T-helper 2 cell (primary cell): ENCODE results near the gene COL19A1.
A peak's percentile ranks its signal among the peaks of the same experiment; 100 is the strongest.

ENCODE experiments used
- DNase-seq, 5 experiments: peaks; one replicate each; pipeline versions ENCODE4 v3.0.0 to v3.0.0-alpha.2; 2012 to 2022

The COL19A1 gene

DNA sequence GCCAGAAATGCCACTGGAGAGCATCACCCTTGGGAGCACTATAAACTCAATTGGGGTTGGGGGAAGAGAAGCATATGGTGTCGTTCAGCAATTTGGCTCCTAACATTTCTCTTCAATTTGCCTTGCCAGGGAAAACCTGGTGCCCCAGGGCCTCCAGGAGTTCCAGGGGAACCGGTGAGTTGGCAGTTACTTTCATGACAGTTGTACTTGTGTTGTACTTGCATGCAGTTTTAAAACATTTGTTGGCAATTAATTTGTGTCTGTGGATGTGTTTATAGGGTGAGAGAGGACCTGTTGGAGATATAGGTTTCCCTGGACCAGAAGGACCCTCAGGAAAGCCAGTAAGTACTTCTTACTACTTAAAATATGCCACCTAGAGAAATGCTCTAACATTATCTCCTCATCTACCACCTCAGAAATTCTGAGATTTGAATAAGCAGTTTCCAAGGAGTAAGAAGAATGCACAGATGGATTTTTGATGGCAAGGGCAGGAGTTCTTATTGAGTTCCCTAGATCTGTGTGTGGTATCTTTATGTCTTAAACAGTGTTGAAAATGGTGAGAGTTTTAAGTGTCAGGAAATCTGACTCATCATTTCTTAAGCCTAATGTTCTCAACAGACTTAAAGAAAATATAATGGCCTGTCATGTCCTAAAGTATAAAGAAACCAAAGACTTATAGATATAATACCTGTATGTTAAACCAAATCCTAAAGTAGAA, 314.0 kb downstream of the COL19A1 start:
- no peak for DNase-seq

DNA sequence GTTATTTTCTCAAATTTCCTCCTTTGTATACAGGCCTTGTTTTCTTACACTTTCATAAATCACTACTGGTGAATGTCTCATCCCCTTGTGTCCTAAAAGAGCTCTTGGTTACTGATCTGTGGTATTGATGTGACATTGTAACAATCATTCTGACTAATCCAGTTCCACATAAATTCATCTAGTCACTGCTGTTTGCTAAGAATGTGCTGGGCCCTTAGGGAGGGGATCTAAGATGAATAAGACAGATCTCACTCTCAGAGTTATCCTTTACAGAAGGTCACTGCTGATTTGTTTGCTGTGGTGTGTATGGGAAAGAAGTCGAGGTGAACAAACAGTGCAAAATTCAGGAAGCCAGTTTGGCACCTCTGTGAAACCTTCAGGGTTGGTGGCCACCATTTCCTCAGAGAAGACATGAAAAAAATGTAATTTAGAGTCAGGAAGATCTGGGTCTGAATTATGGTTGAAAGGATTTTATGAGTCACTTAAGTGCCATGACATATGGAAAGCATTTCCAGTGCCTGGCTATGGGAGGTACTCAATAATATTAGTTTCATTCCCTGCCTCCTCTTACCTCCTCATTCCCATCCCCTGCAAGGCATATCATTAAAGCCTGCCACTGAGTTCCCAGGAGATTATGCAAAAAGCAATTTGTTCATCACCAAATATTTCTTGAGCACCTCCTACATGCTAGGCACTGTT, 314.7 kb downstream of the COL19A1 start:
- peak in 1 of 5 experiments; percentile 84 for DNase-seq

DNA sequence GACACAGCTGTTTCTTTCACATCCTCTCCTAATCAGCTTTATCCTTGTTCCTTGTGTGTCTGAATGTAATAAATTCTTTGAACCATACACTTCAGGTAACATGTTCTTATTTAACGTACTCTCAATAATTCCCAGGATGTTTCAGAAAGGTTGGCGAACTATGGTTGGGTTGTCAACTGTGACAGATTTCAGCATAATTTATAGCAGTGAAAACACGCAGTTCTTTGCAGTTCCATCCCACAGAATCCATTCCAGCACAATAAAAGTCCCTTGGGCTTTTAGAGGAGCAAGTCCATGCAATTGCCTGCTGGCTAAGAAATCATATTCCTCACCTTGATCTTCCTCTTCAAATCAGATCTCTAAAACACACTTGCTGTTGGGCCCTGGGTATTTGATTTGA, 317.2 kb downstream of the COL19A1 start:
- no peak for DNase-seq

DNA sequence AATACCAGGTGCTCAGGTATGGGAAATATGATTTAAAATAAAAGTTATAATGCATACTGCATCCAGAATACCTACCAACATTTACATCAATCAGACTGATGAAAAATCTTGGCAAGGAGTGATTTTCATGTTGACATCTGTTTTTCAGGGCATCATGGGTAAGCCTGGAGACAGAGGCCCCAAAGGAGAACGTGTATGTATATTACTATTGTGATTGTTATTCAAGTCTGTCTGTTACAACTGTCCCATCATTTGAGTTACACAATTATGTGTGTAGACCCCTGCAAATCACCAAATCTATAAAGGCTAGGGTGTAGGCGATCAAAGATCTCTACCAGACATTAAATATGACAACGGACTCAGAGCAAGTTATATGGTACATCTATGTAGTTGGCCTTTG, 318.4 kb downstream of the COL19A1 start:
- DNase-seq, result no peak

DNA sequence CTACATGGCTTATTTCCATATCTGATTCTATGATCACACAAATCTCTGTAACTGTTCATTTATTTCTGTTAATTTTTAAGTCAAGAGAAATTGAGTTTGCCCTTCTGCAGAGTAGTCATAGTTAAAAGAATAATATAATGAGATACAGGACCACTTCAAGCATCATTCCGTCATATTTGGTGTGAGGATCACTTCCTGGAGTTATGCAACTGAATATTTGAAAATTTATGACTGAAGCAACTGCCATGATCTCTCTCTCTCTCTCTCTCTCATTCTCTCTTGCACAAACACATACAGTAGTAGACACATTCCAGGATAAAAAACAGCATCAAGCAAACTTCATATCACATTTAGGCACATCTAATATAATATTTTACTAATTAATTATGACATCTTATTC, 320.1 kb downstream of the COL19A1 start:
- DNase-seq, result no peak

DNA sequence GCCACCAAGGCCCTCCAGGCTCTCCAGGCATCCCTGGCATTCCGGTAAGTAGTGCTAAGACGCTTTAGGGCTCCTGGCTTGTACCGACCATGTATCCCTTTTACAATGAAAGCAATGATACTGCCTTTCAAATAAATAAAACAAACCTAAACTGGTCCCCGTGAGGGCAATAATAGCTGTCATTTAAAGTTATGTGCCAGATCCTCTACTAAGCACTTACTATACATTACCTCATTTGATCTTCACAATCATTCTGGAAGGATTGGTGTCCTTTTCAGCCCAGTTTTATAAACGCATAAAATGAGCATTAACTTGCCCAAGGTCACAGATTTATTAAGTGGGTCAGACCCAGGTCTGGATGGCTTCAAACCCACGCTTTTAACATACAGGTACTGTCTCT, 321.8 kb downstream of the COL19A1 start:
- DNase-seq, result no peak

DNA sequence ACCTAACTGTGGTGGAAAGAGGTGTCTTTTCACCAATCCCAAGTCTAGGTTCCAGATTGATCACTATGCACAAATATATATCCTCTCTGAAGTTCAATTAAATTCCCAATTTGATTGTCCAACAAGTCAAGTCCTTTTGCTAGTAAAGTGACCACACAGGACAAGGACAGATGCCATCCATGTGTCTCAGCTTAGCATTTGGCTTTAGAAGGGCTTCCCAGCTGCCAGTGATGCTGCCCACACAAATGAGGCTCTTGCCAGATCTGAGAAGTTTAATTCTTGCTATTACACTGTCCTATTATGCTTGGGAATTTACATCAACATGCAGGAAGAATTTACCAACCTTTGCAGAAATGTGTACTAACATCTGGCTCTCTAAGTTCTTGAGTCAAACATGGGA, 328.1 kb downstream of the COL19A1 start:
- no peak for DNase-seq

DNA sequence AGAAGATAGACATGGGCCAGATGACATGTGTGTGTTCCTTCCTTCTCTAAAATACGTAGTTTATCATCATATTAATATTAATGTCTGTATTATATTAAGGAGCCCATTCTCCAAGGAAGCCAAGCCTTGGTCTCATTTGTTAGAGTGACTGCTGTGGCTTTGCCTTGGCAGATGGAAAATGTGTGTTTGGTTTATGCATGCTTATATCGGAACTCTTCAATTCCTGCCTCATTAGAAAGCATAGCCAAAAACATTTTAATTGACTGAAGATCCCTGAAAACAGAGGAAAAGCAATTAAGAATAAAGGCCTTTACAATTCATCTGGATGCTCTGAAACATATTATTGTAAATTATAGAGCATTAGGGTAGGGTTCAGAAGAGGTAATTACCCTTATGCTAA, 330.2 kb downstream of the COL19A1 start:
- no peak for DNase-seq

DNA sequence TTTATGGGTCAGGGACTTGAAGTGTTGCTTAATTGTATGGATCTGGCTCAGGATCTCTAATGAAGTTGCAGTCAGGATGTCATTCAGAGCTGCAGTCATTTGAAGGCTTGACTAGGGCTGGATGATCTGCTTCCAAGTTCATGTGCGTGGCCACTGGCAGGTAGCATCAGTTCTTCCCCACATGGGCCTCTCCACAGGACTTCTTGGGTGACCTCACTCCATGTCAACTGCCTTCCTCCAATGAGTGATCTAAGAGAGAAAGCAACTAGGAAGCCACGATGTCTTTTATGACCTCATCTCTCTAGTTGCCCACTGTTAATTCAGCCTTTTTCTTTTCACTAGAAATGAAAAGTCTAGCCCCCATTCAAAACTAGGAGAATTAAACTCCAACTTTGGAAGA, 332.4 kb downstream of the COL19A1 start:
- no peak for DNase-seq

DNA sequence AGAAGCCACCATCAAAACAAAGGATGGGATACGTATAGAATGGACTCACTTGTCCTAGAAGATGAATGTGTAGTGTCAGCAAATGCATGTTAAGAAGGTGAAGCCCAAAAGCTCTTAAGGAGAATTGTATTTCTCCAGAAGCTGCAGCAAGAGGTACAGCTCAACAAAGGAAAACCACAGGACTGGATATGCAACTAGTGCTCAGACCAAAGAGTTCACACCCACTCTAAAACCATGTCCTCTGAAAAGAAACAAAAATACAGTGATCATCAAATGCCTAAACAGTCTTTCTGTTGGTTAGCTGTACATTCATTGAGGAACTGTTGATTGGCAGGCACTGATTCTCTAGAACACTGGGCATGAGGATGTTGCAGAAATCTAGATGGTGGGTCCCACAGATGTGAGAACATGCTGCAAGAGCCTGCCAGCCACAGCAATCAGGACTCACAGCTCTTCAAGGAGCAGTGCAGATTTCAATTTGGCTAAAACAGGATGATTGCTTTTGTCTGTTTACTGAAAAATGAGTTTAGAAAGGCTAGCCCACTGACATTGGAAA, 342.0 kb downstream of the COL19A1 start:
- peak in 1 of 5 experiments; percentile 66 for DNase-seq

DNA sequence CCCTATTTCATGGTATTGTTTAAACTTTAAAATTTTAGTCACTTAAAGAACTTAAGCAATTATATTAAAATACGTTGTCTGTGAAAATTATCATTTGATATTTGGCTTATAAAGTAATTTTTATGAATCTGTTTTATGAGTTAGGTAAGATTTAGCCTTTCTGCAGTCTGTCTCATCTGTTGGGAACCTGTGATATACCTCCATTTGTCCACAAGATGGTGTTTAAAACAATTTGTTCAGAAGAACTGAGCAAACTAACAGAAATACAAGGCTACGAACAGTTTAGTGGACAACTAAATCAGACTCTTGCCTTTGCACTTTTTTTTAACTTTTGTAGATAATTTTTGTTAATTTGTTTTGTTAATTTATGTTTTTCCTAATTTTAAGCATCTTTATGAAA, 344.1 kb downstream of the COL19A1 start:
- peak in 1 of 5 experiments; percentile 3 for DNase-seq

DNA sequence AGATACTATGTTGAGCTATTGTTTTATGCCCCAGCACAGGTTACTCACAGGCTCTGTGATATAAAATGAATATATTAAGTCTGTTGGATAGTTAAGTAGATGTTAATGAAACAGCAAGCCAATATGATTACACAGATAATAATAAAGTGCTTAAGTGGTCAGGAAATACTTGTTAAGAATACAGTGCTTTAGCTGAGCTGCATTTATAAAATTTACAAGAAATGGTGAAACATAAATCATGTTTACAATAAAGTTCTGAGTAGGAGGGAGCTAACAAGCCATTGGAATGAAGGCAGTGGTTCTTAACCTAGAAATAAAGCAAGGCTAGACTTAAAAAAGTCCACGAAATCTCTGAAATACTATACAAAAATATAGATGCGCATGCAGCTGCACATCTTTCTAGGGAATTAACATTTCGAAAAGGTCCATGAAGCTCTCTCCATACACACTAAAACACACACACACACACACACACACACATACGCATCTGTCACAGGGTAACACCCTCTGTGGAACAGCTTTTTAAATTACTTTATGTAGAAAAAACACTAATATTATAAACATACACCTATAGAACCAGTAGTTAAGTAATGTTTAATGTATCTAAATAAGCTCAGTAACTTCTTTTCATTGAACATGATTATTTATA, 349.2 kb downstream of the COL19A1 start:
- DNase-seq, result no peak

DNA sequence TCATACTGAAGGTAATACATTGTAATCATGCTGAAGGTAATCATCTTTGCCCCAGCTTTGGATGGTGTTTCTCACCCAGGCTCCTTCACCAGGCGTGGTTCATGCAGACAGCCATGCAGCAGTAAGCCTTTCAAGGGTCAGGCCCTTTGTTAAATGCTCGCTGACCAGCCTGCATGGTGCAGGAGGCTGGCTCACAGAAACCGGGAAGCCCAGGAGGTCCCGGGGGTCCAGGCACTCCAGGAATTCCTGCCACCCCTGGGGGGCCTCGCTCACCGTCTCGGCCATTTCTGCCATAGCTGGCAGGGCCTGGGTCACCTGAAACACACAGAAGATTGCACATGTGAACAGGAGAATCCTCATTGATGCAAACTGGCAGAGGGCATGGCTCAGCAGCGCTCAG, 350.4 kb downstream of the COL19A1 start:
- no peak for DNase-seq

DNA sequence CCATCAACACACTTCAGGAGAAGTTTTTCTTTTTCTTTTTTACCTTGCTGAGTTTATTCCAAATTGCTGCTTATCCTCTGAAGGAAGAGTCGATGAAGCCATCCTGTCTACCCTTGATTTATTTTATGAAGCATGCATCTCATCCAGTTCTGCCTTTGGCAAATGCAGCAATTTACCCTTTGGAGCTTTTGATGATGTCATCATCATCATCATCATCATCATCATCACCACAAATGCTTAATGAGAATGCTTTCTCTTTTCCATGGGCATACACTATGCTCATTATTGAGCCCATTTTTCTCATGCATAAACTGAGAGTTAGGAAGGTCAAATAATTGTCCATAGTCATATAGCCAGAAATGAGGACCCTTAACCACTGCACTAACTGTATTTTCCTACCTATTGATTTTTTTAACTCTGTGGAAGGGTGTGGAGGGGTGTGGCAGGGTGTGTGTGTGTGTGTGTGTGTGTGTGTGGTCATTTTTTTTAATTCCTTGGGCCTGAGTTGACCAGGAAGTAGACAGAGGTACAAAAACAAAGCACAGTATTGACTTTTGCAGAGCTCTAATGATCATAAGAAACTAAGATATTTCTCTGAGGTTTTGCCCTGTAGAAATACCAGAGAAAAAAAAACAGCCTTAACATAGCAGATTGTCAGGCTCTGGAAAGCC, 353.7 kb downstream of the COL19A1 start:
- no peak for DNase-seq

DNA sequence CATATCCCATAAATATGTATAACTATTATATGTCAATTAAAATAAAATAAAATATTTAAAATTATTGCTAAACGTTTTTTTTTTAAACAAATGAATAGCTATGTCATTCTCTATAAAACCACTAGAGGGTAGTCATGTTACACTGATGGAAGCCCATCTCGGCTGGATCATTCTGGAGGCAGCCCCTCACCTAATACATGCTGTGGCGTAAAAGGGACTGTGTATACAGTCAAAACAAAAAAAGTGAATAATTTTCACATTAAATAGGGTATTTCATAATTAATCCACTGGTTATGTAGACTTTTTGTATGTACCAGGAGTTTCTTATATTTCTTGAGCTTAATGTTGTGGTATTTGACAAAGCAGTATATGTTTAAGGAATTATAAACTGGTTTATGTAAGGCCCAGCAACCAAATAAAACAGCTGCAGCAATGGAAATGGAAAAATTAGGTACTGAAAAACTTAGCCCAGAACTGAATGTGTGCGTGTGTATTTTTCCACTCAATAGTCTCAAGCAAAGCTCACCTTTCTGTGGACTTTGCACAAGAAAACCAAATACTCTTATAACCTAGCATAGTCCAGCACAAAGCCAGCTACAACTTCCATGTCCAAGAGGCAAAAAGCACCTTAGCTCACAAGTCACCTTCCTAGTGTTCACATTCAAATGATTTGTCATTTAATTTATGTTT, 354.8 kb downstream of the COL19A1 start:
- peak in 1 of 5 experiments; percentile 21 for DNase-seq

DNA sequence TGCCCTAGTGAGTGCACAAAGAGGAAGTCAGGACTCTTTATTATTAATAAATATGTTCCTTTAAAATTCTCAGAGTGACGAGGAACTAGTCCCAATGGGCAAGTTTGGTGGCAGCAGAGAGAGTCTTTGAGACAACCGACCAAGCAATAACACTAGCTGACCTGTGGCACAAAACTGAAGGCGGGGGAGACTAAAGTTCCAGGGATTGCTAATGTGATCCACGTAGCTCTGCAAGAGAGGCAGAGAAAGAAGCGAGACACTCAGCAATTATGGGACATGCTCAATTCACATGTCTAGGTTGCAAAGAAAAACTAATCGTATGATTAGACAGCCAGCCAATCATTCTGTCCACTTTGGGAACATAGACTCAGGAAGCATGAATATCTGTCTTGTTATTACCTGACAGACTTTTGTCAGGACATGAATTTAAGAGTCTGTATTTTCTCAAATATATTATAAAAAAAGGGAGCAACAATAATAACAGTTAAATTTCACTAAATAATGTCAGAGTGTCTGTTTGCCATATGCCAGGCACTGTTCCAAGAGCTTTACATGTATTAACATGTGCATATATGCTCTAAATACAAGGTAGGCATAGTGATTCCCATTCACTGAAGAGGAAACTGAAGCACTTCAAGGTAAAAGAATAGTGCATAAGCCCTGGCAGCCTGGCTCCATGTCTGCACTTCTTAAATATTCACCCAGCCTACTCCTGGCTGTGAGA, 355.5 kb downstream of the COL19A1 start:
- DNase-seq, result no peak

DNA sequence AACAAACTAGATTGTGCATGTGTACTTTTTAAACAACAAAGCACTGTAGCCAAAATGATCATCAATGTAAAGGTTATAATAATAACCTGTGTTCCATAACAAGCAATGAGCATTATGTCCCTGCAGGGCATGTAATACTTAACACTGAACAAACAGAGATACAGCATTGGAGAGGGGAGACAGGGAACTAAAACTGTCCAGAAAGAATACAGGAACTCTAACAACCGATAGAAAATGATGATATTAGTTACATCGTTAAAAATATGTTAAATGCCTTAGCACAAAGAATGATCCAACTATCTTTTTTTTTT, 356.0 kb downstream of the COL19A1 start:
- DNase-seq, result no peak

DNA sequence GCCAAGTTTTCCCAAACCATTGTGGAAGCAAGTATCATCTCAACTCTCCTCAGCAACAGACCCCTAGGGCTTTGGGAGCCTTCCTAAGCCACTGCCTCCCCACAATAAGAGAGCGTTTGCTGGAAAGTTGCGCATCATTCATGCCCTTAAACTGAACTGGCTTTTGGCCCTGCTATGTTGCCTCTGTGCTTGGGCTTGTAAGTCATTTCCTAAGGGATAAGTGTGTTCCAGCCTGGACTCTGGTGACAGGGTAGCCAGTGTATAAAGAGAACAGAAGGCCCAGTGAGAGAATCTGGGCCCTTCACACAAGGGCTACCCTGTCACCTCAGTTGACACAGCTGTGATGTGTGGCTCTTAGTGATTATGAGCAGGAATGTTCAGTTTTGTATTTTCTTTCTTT, 358.7 kb downstream of the COL19A1 start:
- no peak for DNase-seq

DNA sequence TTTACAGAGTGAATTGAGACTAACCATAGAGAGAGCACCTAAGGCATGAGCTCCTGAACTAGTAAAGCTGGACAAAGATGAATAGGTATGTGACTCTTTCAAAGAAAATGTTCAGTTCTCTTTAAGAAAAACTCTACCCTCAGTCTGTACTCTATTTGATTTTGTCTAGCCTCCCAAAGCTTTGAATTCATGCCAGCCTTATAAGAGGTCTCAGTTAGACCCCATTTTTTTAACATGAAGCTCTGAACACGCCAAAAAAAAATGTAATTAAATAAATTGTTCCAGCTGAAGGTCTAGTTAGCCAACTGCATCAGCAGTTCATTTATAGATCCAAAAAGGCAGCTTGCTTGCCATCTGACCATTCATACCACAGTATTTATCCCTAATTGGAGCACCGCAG, 365.0 kb downstream of the COL19A1 start:
- DNase-seq, result no peak

DNA sequence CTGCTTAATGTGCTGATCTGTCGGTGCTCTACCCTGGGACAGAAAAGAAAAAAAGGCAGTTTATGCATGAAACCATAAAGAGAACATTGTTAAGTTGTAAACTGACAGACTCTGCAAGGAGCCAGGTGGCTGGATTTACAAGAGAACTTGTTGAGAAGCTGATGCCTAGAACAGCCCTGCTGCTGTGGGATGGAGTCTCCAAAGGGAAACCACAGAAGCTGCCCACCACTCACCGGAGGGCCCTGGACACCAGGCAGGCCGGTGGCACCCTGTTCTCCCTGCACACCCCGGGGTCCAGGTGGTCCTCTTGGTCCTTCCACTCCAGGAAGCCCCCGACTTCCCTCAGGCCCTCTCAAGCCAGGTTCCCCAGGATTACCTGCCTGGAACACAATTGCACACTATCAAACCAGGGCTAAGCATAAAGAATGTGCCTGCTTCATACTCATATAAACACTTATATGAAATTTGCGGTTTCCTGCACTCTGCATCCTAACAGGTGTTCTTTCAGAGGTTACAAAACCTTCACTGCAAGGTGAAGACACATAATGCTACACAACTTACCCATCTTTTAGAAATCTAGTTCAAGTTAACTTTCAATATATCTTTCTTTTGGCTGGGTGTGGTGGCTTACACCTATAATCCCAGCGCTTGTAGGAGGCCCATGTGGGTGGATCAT, 368.3 kb downstream of the COL19A1 start:
- DNase-seq, result no peak

DNA sequence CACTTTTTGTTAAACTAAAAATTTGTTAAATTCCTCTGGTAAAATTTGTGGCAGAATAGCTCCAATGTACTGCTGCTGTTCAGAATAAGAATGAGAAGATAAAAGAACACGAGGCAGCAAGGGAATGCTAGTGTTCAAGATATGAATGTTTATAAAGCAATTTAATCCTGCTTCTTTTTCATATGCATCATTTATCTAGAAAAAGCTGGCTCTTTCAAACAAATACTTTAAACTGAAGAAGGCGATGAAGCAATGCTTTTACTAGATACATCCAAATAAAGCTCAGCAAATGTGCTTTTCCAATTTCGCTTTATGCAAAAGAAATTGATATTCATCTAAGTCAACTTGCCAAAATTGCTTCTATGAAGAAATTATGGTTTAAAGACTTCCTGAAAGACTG, 370.0 kb downstream of the COL19A1 start:
- DNase-seq, result no peak
